ENCODE measurements around the gene NFATC3.

DNA sequence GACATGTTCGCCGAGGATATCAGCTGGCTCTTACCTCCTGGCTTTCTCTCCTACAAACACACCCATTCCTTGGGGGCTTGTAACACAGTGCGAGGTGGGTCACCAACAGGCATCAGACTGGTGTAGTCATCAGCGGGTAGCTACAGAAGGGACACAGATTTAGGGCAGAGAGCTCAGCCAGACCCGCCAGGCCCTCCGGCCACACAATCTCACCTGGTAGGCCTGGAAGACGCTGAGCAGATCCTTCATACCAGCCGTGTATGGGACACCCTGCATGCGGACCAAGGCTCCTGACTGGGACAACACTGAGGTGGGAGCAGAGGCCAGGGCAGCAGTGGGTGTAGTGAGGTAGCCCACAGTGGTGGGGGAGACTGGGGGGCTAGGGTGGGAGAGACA lies 145.0 kb downstream of the NFATC3 start:
- no peak for TF ChIP-seq EZH2 (IDR thresholded peaks at IDR 0.05; ENCODE audit: borderline replicate concordance)
- TF ChIP-seq, protein P1, sequence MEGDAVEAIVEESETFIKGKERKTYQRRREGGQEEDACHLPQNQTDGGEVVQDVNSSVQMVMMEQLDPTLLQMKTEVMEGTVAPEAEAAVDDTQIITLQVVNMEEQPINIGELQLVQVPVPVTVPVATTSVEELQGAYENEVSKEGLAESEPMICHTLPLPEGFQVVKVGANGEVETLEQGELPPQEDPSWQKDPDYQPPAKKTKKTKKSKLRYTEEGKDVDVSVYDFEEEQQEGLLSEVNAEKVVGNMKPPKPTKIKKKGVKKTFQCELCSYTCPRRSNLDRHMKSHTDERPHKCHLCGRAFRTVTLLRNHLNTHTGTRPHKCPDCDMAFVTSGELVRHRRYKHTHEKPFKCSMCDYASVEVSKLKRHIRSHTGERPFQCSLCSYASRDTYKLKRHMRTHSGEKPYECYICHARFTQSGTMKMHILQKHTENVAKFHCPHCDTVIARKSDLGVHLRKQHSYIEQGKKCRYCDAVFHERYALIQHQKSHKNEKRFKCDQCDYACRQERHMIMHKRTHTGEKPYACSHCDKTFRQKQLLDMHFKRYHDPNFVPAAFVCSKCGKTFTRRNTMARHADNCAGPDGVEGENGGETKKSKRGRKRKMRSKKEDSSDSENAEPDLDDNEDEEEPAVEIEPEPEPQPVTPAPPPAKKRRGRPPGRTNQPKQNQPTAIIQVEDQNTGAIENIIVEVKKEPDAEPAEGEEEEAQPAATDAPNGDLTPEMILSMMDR (IDR thresholded peaks at IDR 0.05; ENCODE audit: poor library complexity), result no peak
- TF ChIP-seq EZH2phosphoT487 (IDR thresholded peaks at IDR 0.05; ENCODE audit: low read depth, severe bottlenecking, unreplicated experiment), result no peak
